H9 (cell line): Measurements from ENCODE around the gene MPPE1. TPM values are rescaled to one million over a fixed set of nuclear protein-coding genes. Genes with fewer than 3 reads are reported as not detected.

Experiments used
- DNase-seq: peaks from one replicate; pipeline ENCODE4 v3.0.0-alpha.2; 2017
- H2AFZ ChIP-seq: one replicate; pipeline ENCODE4 v1.6.1; 2013; ENCODE audit warnings: mild to moderate bottlenecking, low read length, control low read depth, moderate library complexity
- H2AK5ac ChIP-seq: 2 replicates; pipeline ENCODE4 v1.6.1; 2013; ENCODE audit warnings: low read length, control low read depth, mixed read lengths; ENCODE audit not compliant: insufficient read length
- H2BK120ac ChIP-seq: one replicate; pipeline ENCODE4 v1.6.1; 2013; ENCODE audit warnings: low read depth, mild to moderate bottlenecking, low read length, control low read depth, inconsistent platforms; ENCODE audit not compliant: poor library complexity, severe bottlenecking
- H2BK12ac ChIP-seq: 2 replicates; pipeline ENCODE4 v1.6.1; 2013; ENCODE audit warnings: low read length, control low read depth, mixed read lengths, low read depth; ENCODE audit not compliant: insufficient read length
- H2BK15ac ChIP-seq: 2 replicates; pipeline ENCODE4 v1.6.1; 2013; ENCODE audit warnings: low read depth, low read length, control low read depth
- H2BK20ac ChIP-seq: one replicate; pipeline ENCODE4 v1.6.1; 2013; ENCODE audit warnings: low read depth, mild to moderate bottlenecking, low read length, control low read depth, inconsistent platforms; ENCODE audit not compliant: poor library complexity, severe bottlenecking
- H2BK5ac ChIP-seq: 2 replicates; pipeline ENCODE4 v1.6.1; 2013; ENCODE audit warnings: low read length, control low read depth, mixed read lengths; ENCODE audit not compliant: insufficient read length
- H3K14ac ChIP-seq: 2 replicates; pipeline ENCODE4 v1.6.1; 2013; ENCODE audit warnings: low read length, control low read depth; ENCODE audit not compliant: insufficient read depth
- H3K18ac ChIP-seq: 2 replicates; pipeline ENCODE4 v1.6.1; 2013; ENCODE audit warnings: low read depth, mild to moderate bottlenecking, mixed read lengths, low read length, control low read depth; ENCODE audit not compliant: insufficient read length
- H3K23ac ChIP-seq: 2 replicates; pipeline ENCODE4 v1.6.1; 2013; ENCODE audit warnings: low read length, control low read depth, mixed read lengths, low read depth; ENCODE audit not compliant: insufficient read length
- H3K23me2 ChIP-seq: 2 replicates; pipeline ENCODE4 v1.6.1; 2013; ENCODE audit warnings: low read depth, mild to moderate bottlenecking, mixed read lengths, low read length, control low read depth; ENCODE audit not compliant: insufficient read length, poor library complexity, severe bottlenecking
- H3K27ac ChIP-seq: 2 replicates; pipeline ENCODE4 v1.5.1; 2013; ENCODE audit warnings: low read length, control low read depth, mixed read lengths, low read depth; ENCODE audit not compliant: insufficient read length
- H3K27me3 ChIP-seq: 2 replicates; pipeline ENCODE4 v1.6.1; 2013; ENCODE audit warnings: low read length, control low read depth, inconsistent platforms; ENCODE audit not compliant: insufficient read depth
- H3K4ac ChIP-seq: 2 replicates; pipeline ENCODE4 v1.6.1; 2013; ENCODE audit warnings: low read depth, mild to moderate bottlenecking, control low read depth, inconsistent platforms, low read length, moderate library complexity
- H3K4me1 ChIP-seq: 2 replicates; pipeline ENCODE4 v1.6.1; 2013; ENCODE audit warnings: low read length, control low read depth, inconsistent platforms; ENCODE audit not compliant: insufficient read depth
- H3K4me2 ChIP-seq: 2 replicates; pipeline ENCODE4 v1.6.1; 2013; ENCODE audit warnings: low read length, control low read depth, mixed read lengths; ENCODE audit not compliant: insufficient read length, insufficient read depth
- H3K56ac ChIP-seq: 2 replicates; pipeline ENCODE4 v1.6.1; 2013; ENCODE audit warnings: low read depth, mild to moderate bottlenecking, mixed read lengths, low read length, control low read depth; ENCODE audit not compliant: insufficient read length
- H3K79me1 ChIP-seq: 2 replicates; pipeline ENCODE4 v1.6.1; 2013; ENCODE audit warnings: low read depth, mild to moderate bottlenecking, moderate library complexity, low read length, control low read depth, inconsistent platforms; ENCODE audit not compliant: insufficient read depth, poor library complexity, severe bottlenecking
- H3K79me2 ChIP-seq: 2 replicates; pipeline ENCODE4 v1.6.1; 2013; ENCODE audit warnings: low read length, control low read depth, inconsistent platforms; ENCODE audit not compliant: insufficient read depth
- H3K9ac ChIP-seq: 2 replicates; pipeline ENCODE4 v1.6.1; 2013; ENCODE audit warnings: low read length, control low read depth, mixed read lengths; ENCODE audit not compliant: insufficient read length; ENCODE audit errors: extremely low read depth
- H3K9me3 ChIP-seq: one replicate; pipeline ENCODE4 v1.6.1; 2013; ENCODE audit warnings: low read depth, low read length, inconsistent platforms; ENCODE audit not compliant: control insufficient read depth
- H3T11ph ChIP-seq: one replicate; pipeline ENCODE4 v1.6.1; 2013; ENCODE audit warnings: mild to moderate bottlenecking, low read length, control low read depth, inconsistent platforms
- H4K20me1 ChIP-seq: one replicate; pipeline ENCODE4 v1.6.1; 2013; ENCODE audit not compliant: control insufficient read depth, insufficient read length, insufficient read depth
- H4K5ac ChIP-seq: 2 replicates; pipeline ENCODE4 v1.6.1; 2013; ENCODE audit warnings: low read depth, mild to moderate bottlenecking, mixed read lengths, low read length, control low read depth; ENCODE audit not compliant: insufficient read length
- H4K8ac ChIP-seq: replicated peaks from 2 replicates; pipeline ENCODE4 v1.6.1; 2013; ENCODE audit warnings: low read length, control low read depth, mixed read lengths, low read depth; ENCODE audit not compliant: insufficient read length
- H4K91ac ChIP-seq: 2 replicates; pipeline ENCODE4 v1.6.1; 2013; ENCODE audit warnings: low read depth, mild to moderate bottlenecking, moderate library complexity, mixed read lengths, low read length, control low read depth; ENCODE audit not compliant: insufficient read length
- H3K27ac Mint-ChIP-seq, 3 experiments: 2 replicates in 2 of 3; 3 replicates in 1 of 3; pipeline ENCODE4 v1.8.0; 2020 to 2021; ENCODE audit warnings: mixed read lengths in 3 of 3, mild to moderate bottlenecking in 1 of 3, moderate library complexity in 1 of 3
- H3K27me3 Mint-ChIP-seq: 2 replicates; pipeline ENCODE4 v1.8.0; 2021; ENCODE audit warnings: low read depth, mild to moderate bottlenecking, moderate library complexity, mixed read lengths
- H3K36me3 Mint-ChIP-seq, 3 experiments: 2 replicates in 2 of 3; 3 replicates in 1 of 3; pipeline ENCODE4 v1.8.0; 2020 to 2021; ENCODE audit warnings: low read depth in 3 of 3, mixed read lengths in 3 of 3; ENCODE audit not compliant: insufficient read depth in 1 of 3
- H3K4me1 Mint-ChIP-seq, 2 experiments: 2 replicates each; pipeline ENCODE4 v1.8.0; 2020; ENCODE audit warnings: mixed read lengths in 2 of 2
- H3K4me3 Mint-ChIP-seq, 2 experiments: 2 replicates in 1 of 2; 3 replicates in 1 of 2; pipeline ENCODE4 v1.8.0; 2020 to 2021; ENCODE audit warnings: mild to moderate bottlenecking in 2 of 2, mixed read lengths in 2 of 2, moderate library complexity in 1 of 2
- H3K9me3 Mint-ChIP-seq, 2 experiments: 2 replicates in 1 of 2; 3 replicates in 1 of 2; pipeline ENCODE4 v1.8.0; 2020; ENCODE audit warnings: mild to moderate bottlenecking in 2 of 2, mixed read lengths in 2 of 2, moderate library complexity in 1 of 2
- CTCF ChIP-seq: fragments of 200-600 bp; sonication (generic); conservative IDR thresholded peaks from 3 replicates; pipeline ENCODE4 v1.8.0; 2021; ENCODE audit warnings: antibody characterized with exemption, mild to moderate bottlenecking
- WGBS: extraction: QIAGEN DNeasy Blood & Tissue Kit; methylation state at CpG from one replicate; pipeline ENCODE4 v1.1.7; 2013; ENCODE audit warnings: missing lambda C conversion rate, low lambda C conversion rate, mixed read lengths; ENCODE audit not compliant: insufficient read length; ENCODE audit errors: extremely low coverage; 5-methylcytosine and 5-hydroxymethylcytosine counted together
- total RNA-seq: library from RNA; stranded (reverse); gene quantifications from 2 replicates; pipeline ENCODE4 v1.2.1, GENCODE V29; 2021

Gene MPPE1
- total RNA-seq, 1 experiment from 2014 or later: 13.2 TPM

- no peaks in the 10 kb centered on the region for H3K9me3 ChIP-seq
- H2AFZ ChIP-seq: no peak overlapping the region
- no peak for TF ChIP-seq CTCF
- peaks cover 5 to 16% of the 10 kb centered on the region in 2 experiments for H3K4me1 Mint-ChIP-seq
- no peak overlapping the region for H2BK20ac ChIP-seq
- H2BK120ac ChIP-seq: no peak overlapping the region
- H4K5ac ChIP-seq: no peak overlapping the region
- no peak overlapping the region for H3K9ac ChIP-seq
- no CpG with 5 or more reads among the region's 1 CpG for WGBS
- H2BK15ac ChIP-seq: no peak overlapping the region
- no peak overlapping the region for H3K4me3 Mint-ChIP-seq
- no peak for DNase-seq
- H3T11ph ChIP-seq: no peak overlapping the region
- H3K27me3 Mint-ChIP-seq: no peaks in the 10 kb centered on the region
- H3K23me2 ChIP-seq: no peaks in the 10 kb centered on the region
- H3K4me1 ChIP-seq: no peaks in the 10 kb centered on the region; the same call in 1 of the 2 replicates
- H2AK5ac ChIP-seq: no peak overlapping the region
- H3K79me2 ChIP-seq: no peaks in the 10 kb centered on the region
- H4K91ac ChIP-seq: no peak overlapping the region
- H3K27me3 ChIP-seq: no peaks in the 10 kb centered on the region
- no peak overlapping the region for H3K56ac ChIP-seq
- no peak overlapping the region for H3K27ac ChIP-seq
- H3K36me3 Mint-ChIP-seq: peaks cover 3 to 44% (median 11%) of the 10 kb centered on the region in 3 experiments; a peak in 6 of 7 replicates
- no peak overlapping the region for H3K14ac ChIP-seq
- H3K23ac ChIP-seq: no peak overlapping the region
- H3K4ac ChIP-seq: no peak overlapping the region
- H3K79me1 ChIP-seq: no peaks in the 10 kb centered on the region
- no peak overlapping the region for H2BK5ac ChIP-seq
- H3K9me3 Mint-ChIP-seq: no peaks in the 10 kb centered on the region; a peak in 1 of 5 replicates
- H4K20me1 ChIP-seq: no peaks in the 10 kb centered on the region
- no peak overlapping the region for H3K27ac Mint-ChIP-seq
- H2BK12ac ChIP-seq: no peak overlapping the region
- H4K8ac ChIP-seq: no peak overlapping the region
- H3K4me2 ChIP-seq: no peak overlapping the region
- H3K18ac ChIP-seq: no peak overlapping the region
These were observed 25.0 kb downstream of the MPPE1 start for GRCh38 chr18:11883153-11883552.
